ENCODE results near the gene RAB44. TPM values are rescaled to one million over a fixed set of nuclear protein-coding genes. Genes with fewer than 3 reads are reported as not detected.

The RAB44 gene
- total and polyA plus RNA-seq, 2 of the 13 experiments (the other 11 are each of a cell fraction or from before 2014, with no cell fraction given), result not detected

DNA sequence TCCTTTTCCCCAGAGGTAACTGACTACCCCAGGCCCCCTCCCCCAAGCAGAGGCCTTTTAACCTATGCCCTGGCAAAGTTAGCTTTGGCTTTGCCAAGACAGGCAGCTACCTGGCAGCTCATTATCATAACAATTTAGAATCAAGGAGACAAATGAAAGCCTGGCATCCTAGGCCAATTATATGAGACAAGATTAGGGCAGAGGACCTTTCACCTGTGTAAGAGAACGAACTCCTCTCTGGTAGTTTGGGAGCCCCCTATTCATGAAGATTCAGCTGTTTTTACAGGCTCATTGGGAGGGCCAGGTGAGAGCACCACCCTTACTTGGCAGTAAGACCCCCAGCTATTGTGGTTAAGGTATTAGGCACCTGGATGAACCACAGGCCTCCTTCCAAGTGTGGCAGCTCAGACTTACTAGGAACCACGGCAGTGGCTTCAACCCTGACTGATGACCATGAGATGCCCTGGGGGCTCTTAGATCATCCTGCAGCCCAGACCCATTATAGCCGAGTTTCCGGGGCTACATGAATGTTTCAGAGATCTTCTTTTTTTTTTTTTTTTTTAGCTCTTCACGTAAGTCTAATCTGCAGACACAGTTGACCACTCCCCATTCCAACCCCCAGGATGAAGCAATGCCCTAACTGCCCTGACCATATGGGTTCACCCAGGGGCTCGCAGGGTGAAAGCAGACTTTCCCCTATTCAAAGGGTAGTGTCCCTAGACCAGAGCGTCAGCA is 56.2 kb downstream of the RAB44 start:
- peaks cover 10% of the 10 kb centered on the region; the same call in 1 of the 2 replicates for H3K4me1 ChIP-seq (ENCODE audit: insufficient read depth, low read length)
- H4K20me1 ChIP-seq (ENCODE audit: insufficient read depth, low read length), result no peaks in the 10 kb centered on the region; the same call in 1 of the 2 replicates
- no TSS peak for BruUV-seq (replicated peaks)
- H3K36me3 ChIP-seq (replicated peaks in 1 of 2; ENCODE audit: control insufficient read depth in 1 of 2, insufficient read depth in 2 of 2, low read length in 2 of 2), result no peaks in the 10 kb centered on the region
- H3K4me2 ChIP-seq (ENCODE audit: low read depth, low read length), result no peak overlapping the region
- POLR2A ChIA-PET, result interaction anchor here (0.6 kb wide), 1 partner anchor 1093 kb away, joined by 4 read pairs; no protein-coding TSS in a partner anchor
- H3K27me3 ChIP-seq (ENCODE audit: control insufficient read depth in 1 of 2, insufficient read depth in 2 of 2, low read length in 2 of 2), result peaks cover 2 to 65% of the 10 kb centered on the region in 2 experiments; a peak in 3 of 5 replicates
- CTCF ChIA-PET (ENCODE audit: low intra/inter-chr PET ratio, low total read pairs), result no interaction called here
- no peak overlapping the region for H3K9ac ChIP-seq (ENCODE audit: insufficient read depth, low read depth, low read length)
- no peak for ATAC-seq
- in situ Hi-C loops (cut with HindIII; ENCODE audit: extremely low pct_ligation_motif_present, low pct_unique_long_range_greater_than_20kb) (no loop called here), intact Hi-C loops (cut with micrococcal nuclease; ENCODE audit: unreplicated experiment) (no loop called here)
- no peak overlapping the region for H2AFZ ChIP-seq (ENCODE audit: low read length)
- no peak for FAIRE-seq
- no peak overlapping the region for H3K4me3 ChIP-seq (replicated peaks in 1 of 3; ENCODE audit: insufficient read depth in 1 of 3, low read depth in 2 of 3, low read length in 3 of 3)
- TF ChIP-seq YY1 (IDR thresholded peaks at IDR 0.05; ENCODE audit: insufficient read depth, insufficient replicate concordance, low read depth, low read length) (no peak), ZNF83 (CRISPR knock-in tag; IDR thresholded peaks at IDR 0.05; ENCODE audit: borderline replicate concordance) (no peak), ZNF446 (CRISPR knock-in tag; IDR thresholded peaks at IDR 0.05) (no peak), ZNF644 (CRISPR knock-in tag; IDR thresholded peaks at IDR 0.05; ENCODE audit: low read depth) (no peak), FOXA3 (CRISPR knock-in tag; IDR thresholded peaks at IDR 0.05) (no peak), NFE2 (CRISPR knock-in tag; IDR thresholded peaks at IDR 0.05) (no peak), ZNF878 (CRISPR knock-in tag; IDR thresholded peaks at IDR 0.05) (no peak), RFX1 (IDR thresholded peaks at IDR 0.05) (no peak), ZNF839 (CRISPR knock-in tag; IDR thresholded peaks at IDR 0.05; ENCODE audit: borderline replicate concordance) (no peak), ZNF713 (CRISPR knock-in tag; IDR thresholded peaks at IDR 0.05) (no peak), ZNF234 (CRISPR knock-in tag; conservative IDR thresholded peaks at IDR 0.05) (no peak), NFYB (CRISPR knock-in tag; IDR thresholded peaks at IDR 0.05) (no peak)
- TF ChIP-seq, protein P1, sequence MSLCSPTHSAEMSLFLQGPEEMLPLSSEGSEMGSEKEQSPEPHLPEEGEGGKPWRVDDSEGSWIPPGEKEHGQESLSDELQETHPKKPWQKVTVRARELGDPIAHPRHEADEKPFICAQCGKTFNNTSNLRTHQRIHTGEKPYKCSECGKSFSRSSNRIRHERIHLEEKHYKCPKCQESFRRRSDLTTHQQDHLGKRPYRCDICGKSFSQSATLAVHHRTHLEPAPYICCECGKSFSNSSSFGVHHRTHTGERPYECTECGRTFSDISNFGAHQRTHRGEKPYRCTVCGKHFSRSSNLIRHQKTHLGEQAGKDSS (CRISPR knock-in tag; IDR thresholded peaks at IDR 0.05; ENCODE audit: borderline replicate concordance, low read depth), result no peak
- TF ChIP-seq, protein P2, sequence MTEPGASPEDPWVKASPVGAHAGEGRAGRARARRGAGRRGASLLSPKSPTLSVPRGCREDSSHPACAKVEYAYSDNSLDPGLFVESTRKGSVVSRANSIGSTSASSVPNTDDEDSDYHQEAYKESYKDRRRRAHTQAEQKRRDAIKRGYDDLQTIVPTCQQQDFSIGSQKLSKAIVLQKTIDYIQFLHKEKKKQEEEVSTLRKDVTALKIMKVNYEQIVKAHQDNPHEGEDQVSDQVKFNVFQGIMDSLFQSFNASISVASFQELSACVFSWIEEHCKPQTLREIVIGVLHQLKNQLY (CRISPR knock-in tag; IDR thresholded peaks at IDR 0.05), result no peak
- TF ChIP-seq, protein P3, sequence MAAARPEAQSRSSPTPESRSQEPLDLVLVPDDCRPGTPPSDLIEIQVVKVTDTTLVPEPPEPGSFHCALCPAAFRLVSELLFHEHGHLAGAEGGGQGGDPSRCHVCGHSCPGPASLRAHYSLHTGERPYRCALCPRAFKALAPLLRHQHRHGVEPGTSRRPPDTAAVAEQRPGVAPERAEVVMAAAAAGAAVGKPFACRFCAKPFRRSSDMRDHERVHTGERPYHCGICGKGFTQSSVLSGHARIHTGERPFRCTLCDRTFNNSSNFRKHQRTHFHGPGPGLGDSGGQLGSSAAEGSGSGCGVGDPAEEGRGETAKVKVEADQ (CRISPR knock-in tag; IDR thresholded peaks at IDR 0.05; ENCODE audit: borderline replicate concordance), result no peak
- TF ChIP-seq, protein P4, sequence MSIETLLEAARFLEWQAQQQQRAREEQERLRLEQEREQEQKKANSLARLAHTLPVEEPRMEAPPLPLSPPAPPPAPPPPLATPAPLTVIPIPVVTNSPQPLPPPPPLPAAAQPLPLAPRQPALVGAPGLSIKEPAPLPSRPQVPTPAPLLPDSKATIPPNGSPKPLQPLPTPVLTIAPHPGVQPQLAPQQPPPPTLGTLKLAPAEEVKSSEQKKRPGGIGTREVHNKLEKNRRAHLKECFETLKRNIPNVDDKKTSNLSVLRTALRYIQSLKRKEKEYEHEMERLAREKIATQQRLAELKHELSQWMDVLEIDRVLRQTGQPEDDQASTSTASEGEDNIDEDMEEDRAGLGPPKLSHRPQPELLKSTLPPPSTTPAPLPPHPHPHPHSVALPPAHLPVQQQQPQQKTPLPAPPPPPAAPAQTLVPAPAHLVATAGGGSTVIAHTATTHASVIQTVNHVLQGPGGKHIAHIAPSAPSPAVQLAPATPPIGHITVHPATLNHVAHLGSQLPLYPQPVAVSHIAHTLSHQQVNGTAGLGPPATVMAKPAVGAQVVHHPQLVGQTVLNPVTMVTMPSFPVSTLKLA (IDR thresholded peaks at IDR 0.05), result no peak
- TF ChIP-seq, protein P5, sequence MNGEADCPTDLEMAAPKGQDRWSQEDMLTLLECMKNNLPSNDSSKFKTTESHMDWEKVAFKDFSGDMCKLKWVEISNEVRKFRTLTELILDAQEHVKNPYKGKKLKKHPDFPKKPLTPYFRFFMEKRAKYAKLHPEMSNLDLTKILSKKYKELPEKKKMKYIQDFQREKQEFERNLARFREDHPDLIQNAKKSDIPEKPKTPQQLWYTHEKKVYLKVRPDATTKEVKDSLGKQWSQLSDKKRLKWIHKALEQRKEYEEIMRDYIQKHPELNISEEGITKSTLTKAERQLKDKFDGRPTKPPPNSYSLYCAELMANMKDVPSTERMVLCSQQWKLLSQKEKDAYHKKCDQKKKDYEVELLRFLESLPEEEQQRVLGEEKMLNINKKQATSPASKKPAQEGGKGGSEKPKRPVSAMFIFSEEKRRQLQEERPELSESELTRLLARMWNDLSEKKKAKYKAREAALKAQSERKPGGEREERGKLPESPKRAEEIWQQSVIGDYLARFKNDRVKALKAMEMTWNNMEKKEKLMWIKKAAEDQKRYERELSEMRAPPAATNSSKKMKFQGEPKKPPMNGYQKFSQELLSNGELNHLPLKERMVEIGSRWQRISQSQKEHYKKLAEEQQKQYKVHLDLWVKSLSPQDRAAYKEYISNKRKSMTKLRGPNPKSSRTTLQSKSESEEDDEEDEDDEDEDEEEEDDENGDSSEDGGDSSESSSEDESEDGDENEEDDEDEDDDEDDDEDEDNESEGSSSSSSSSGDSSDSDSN (CRISPR knock-in tag; IDR thresholded peaks at IDR 0.05), result no peak
- H3K27ac ChIP-seq (ENCODE audit: extremely low read length, insufficient read depth, low read length), result no peak overlapping the region
- no peaks in the 10 kb centered on the region for H3K9me3 ChIP-seq (ENCODE audit: low read length)
- no peaks in the 10 kb centered on the region for H3K79me2 ChIP-seq (ENCODE audit: insufficient read depth, low read length)
- 25% methylated on average over 7 of the region's 7 CpGs for WGBS (ENCODE audit: low lambda C conversion rate)
- no peak for DNase-seq (ENCODE audit: low spot score)
